Activated gamma-delta T cell treated with Interleukin-2 at 50 U/mL for 16 hours (primary cell): ENCODE measurements around the gene CYP27A1.
"Not testable (repeated sequence)": the region's sequence is repeated elsewhere in the genome, so short reads cannot be mapped to it uniquely, and the experiment has no call there.

Experiments used
- DNase-seq: peaks from one replicate; pipeline ENCODE4 v3.0.0-alpha.2; 2020

CYP27A1 gene

GRCh38 chr2:218781691-218782527, at the start of gene CYP27A1:
Gene CYP27A1 (plus strand): TSS chr2:218782147. CDS start chr2:218782183, 36 bp downstream.
- no peak for DNase-seq

DNA sequence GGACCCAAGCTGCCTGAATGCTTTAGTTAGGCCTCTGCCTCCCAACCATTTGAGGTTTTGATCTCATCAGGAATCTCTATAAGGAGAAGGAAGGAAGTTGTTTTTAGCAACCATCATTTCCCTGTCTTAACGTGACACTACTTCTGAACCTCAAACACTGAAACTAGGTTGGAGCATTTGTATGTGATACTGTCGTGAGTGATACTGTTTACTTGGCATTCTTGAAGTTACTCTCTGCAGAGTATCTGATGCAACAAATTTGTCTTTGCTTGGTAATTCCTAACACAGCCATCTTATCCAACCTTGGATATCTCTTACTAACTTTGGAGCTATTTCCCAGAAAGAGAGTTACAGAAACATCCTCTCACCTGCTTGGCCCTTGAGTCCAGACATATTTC, 49.2 kb upstream of the CYP27A1 start:
- DNase-seq, result no peak

GRCh38 chr2:218733171-218734021, 48.6 kb upstream of the CYP27A1 start:
- DNase-seq, result no peak

DNA sequence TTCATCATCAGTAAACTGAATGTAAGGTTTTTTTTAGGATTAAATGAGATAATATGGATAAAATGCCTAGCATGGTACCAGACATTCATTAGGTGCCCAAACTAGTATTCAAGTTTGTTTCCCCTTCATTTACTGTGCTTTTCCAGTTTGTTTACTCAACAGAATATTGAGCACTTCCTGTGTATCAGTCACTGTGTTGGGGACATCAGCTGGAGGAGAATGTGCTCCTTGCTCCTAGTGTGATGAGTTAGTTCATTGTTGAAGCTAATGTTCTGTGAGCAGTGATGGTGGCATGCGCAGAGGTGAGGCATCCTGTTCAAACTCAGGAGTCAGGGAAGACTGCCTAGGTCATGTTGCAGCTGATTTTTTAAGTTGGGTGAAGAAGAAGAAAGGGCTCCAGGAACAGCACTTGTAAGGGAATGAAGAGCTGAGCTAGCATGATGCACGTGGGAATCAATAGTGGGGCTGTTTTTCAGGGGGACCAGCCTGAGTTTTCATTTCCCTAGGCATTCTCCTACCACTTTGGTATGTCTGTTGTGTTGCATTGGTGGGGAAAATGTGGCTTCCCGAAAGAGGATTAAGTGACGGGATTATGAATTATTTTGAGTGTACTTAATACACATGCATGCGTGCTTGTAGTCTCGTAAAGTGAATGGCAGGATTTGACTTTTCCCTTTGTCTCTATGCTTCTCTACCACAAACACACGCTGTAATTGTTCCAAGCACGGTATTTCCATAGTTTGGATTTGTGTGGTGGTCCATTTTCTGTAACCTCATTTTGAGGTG, 47.6 kb upstream of the CYP27A1 start:
- no peak for DNase-seq

DNA sequence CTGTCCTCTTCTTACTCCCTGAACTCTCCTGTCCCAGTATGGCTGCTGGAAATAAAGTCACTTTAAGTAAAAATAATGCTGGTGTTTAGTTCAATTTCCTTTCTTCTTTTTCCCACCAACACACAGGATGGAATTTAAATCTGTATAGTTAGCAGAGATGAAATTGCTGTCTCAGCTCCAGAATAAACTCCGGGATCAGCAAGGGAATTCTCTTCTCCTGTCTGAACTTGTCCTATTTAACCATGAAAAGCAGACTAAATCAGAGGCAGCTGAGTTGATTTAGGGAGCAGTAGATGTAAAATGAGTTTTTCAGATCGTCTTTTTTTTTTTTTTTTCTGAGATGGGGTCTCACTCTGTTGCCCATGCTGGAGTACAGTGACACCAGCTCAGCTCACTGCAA, 45.4 kb upstream of the CYP27A1 start:
- no peak for DNase-seq

- DNase-seq, result no peak
Observed at GRCh38 chr2:218743068-218743467, 38.9 kb upstream of the CYP27A1 start.

DNA sequence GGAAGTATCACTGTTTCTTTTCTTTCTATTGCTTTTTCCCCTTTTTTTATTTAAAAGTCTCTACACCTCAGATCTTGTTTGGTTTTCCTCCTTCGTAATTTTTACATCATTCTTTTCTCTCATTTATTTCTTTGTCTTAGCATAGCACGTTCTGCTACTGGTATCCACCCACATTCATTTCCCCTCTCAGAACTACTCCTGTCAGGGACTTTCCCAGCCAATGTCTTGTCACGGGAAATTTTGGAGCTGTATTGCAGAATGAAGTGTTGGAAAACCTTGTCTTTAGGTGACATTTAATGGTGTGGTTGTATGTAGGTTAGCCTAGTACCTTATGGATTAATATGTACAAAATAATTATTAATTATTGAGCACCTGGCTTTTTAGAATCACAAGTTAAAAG, 37.3 kb upstream of the CYP27A1 start:
- no peak for DNase-seq

DNA sequence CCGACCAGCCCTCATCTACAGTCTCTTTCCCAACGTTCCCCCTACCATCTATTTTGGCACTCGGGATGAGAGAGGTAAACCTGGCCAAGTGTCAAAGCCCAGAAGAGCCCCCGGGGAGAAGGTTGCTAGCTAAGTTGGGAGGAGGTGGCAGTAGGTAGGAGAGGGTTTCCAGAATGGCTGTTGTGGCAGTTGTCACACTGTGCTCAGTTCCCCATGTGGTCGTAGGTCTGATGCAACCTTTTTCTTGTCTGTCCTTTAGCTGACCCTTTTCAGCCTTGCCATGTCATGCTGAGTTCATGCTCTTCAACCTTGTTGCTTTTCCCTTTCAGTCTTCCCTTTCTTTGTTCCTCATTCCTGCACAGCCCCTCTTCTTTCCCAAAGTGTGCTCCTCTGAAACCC, 36.8 kb upstream of the CYP27A1 start:
- no peak for DNase-seq

DNA sequence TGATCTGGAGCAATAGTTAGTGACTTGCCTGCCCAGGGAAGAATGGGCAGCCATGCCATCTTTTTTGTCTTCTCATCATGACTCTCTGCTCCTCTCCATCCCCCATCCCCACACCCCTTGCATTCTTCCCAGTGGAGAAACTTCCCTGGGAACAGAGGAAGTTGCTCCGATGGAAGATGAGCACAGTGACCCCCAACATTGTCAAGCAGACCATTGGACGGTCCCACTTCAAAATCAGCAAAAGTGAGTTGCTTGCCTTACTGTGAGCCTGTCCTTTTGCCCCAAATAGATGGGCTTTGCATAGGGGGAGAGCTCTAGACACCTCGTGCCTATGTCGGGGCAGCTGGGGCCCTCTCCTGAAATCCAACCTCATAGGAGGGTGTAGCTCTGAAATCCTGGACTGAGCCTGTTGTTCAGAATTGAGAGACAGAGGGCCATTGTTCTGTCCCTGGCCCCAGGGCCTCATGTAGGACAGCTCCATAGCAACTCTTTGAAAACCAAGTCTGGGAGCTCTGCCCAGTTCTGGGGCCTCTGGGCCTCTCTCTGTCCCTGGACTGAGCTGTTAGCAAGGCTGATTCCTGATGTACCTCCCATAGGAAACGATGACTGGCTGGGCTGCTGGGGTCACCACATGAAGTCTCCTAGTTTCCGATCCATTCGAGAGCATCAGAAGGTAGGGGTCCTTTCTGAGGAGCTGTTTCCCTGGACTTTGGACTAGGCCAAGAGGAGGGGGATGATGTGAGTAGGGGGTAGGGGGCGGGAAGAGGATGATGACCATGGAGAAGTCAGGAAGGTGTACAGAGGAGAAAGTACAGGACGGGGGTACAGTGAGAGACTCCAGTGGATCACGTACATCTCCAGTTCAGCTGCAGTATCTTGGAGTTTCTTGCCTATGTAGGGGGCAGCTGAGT, 36.1 kb upstream of the CYP27A1 start:
- DNase-seq, result no peak

- DNase-seq, result no peak
Observed at GRCh38 chr2:218746470-218746795, 35.5 kb upstream of the CYP27A1 start.

DNA sequence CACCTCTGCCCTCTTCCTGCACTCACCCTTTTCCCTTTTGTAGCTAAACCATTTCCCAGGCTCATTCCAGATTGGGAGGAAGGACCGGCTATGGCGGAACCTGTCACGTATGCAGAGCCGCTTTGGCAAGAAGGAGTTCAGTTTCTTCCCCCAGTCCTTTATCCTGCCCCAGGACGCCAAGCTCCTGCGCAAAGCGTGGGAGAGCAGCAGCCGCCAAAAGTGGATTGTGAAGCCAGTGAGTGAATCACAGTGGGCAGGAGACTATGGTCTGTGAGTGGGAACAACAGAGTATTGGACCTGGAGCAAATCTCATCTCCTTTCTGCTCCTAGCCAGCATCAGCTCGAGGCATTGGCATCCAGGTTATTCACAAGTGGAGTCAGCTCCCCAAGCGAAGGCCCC, 35.0 kb upstream of the CYP27A1 start:
- no peak for DNase-seq

GRCh38 chr2:218748741-218749441, 33.1 kb upstream of the CYP27A1 start:
- DNase-seq, result no peak

GRCh38 chr2:218754201-218754600, 27.7 kb upstream of the CYP27A1 start:
- DNase-seq, result no peak

DNA sequence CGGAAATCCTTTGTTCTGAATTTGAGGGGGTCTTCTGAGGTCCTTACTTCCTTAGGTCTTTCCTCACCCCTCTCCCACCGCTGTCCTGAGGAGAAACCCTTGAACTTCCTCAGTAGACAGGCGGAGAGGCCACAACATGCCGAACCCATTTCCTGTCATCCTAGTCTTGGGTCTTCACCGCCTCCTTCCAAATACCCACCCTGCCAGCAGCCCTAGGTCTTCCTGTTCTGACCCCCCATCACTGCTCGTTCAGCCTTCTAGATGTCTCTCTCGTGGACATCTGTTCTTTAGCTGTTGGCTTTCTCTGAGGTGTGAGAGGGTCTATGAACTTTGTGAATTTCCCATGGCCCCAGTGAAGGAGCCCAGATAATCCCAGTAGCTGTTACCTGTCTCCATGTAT, 27.2 kb upstream of the CYP27A1 start:
- DNase-seq, result no peak

GRCh38 chr2:218755198-218755566, 26.8 kb upstream of the CYP27A1 start:
- no peak for DNase-seq

DNA sequence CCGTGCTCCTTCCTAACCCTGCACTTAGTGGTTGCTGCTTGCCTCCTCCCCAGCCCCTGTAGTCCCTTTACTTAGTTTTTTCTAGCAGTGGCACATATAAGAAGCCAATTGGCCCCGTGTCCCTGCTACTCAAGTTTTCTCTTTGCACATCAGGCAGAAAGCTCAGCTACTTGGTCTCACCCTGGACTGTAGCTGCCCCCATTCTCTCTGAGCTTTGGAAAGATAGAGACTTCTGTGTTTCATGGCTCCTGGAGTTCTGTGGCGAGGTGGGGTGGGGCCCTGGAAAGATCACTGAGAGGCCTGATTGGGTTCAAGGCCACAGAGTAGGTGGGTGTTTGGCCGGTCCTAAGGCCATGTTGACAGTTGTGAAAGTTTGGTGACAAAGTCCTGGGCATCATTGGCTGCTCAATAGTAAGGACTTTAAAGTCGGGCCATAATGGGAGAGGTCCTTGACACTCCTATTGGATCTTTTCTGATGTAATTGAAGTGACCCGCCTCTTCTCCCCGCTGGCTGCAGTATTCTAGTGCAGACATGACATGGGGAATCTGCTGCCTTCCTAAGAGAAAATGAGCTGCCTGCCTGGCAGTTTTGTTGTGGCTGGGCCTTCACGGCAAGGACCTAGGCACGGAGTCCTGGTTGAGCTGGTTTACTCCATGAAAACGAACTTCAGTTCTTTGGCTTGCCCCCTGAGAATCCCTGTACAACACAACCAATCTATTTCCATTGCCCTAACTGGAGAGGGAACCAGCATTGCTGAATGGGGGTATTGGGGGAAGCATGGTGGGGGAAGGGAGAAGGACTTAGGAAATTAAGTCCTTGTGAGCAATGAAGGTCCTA, 26.2 kb upstream of the CYP27A1 start:
- no peak for DNase-seq

GRCh38 chr2:218756599-218757377, 25.2 kb upstream of the CYP27A1 start:
- no peak for DNase-seq

- DNase-seq, result no peak
Observed at GRCh38 chr2:218761795-218762194, 20.2 kb upstream of the CYP27A1 start.

DNA sequence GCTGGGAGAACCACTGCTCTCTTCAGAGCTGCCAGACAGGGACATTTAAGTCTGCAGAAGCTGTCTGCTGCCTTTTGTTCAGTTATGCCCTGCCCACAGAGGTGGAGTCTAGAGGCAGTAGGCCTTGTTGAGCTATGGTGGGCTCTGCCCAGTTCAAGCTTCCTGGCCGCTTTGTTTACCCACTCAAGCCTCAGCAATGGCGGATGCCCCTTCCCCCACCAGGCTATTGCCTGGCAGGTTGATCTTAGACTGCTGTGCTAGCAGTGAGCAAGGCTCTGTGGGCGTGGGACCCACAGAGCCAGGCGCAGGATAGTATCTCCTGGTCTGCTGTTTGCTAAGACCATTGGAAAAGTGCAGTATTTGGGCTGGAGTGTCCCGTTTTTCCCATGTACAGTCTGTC, 9.2 kb upstream of the CYP27A1 start:
- not testable (repeated sequence) for DNase-seq

- DNase-seq, result no peak
Observed at GRCh38 chr2:218773881-218774280, 8.1 kb upstream of the CYP27A1 start.
